Neural progenitor cell (in vitro differentiated cells): ENCODE measurements around the gene DMPK. TPM values are rescaled to one million over a fixed set of nuclear protein-coding genes. Genes with fewer than 3 reads are reported as not detected.

Experiments used
- DNase-seq: peaks from one replicate; pipeline ENCODE4 v3.0.0-alpha.2; 2016; ENCODE audit warnings: low spot score
- H2AFZ ChIP-seq: fragments of 200-600 bp; sonication (generic); replicated peaks from 2 replicates; pipeline ENCODE4 v1.6.1; 2016; ENCODE audit warnings: antibody characterized with exemption
- H3F3A ChIP-seq: fragments of 200-600 bp; sonication (generic); 2 replicates; pipeline ENCODE4 v1.6.1; 2016; ENCODE audit warnings: antibody characterized with exemption, low read depth
- H3K27ac ChIP-seq: fragments of 200-600 bp; sonication (generic); 2 replicates; pipeline ENCODE4 v1.5.1; 2016; ENCODE audit warnings: mild to moderate bottlenecking
- H3K27me3 ChIP-seq: fragments of 200-600 bp; sonication (generic); 2 replicates; pipeline ENCODE4 v1.6.1; 2016; ENCODE audit warnings: mild to moderate bottlenecking, moderate library complexity
- H3K36me3 ChIP-seq: fragments of 200-600 bp; sonication (generic); 2 replicates; pipeline ENCODE4 v1.5.1; 2016
- H3K4me1 ChIP-seq: fragments of 200-600 bp; sonication (generic); 2 replicates; pipeline ENCODE4 v1.6.1; 2016; ENCODE audit warnings: mixed run types
- H3K4me2 ChIP-seq: fragments of 200-600 bp; sonication (generic); 2 replicates; pipeline ENCODE4 v1.6.1; 2016
- H3K4me3 ChIP-seq: fragments of 200-600 bp; sonication (generic); 2 replicates; pipeline ENCODE4 v1.5.1; 2016
- H3K79me2 ChIP-seq: fragments of 200-600 bp; sonication (generic); 2 replicates; pipeline ENCODE4 v1.6.1; 2016; ENCODE audit warnings: low read depth
- H3K9ac ChIP-seq: fragments of 200-600 bp; sonication (generic); 2 replicates; pipeline ENCODE4 v1.6.1; 2016
- H3K9me3 ChIP-seq: fragments of 200-600 bp; sonication (generic); 2 replicates; pipeline ENCODE4 v1.5.1; 2016; ENCODE audit warnings: low read depth
- H4K20me1 ChIP-seq: fragments of 200-600 bp; sonication (generic); 2 replicates; pipeline ENCODE4 v1.6.1; 2016; ENCODE audit warnings: low read depth
- H3K27ac Mint-ChIP-seq: 3 replicates; pipeline ENCODE4 v1.8.0; 2021; ENCODE audit warnings: mixed read lengths
- H3K27me3 Mint-ChIP-seq: 2 replicates; pipeline ENCODE4 v1.8.0; 2022; ENCODE audit warnings: low read depth, mild to moderate bottlenecking, inconsistent platforms, moderate library complexity, mixed read lengths; ENCODE audit not compliant: insufficient read depth
- H3K36me3 Mint-ChIP-seq: 3 replicates; pipeline ENCODE4 v1.8.0; 2021; ENCODE audit warnings: mixed read lengths
- H3K4me1 Mint-ChIP-seq: 3 replicates; pipeline ENCODE4 v1.8.0; 2021; ENCODE audit warnings: mixed read lengths
- H3K4me3 Mint-ChIP-seq: 3 replicates; pipeline ENCODE4 v1.8.0; 2021; ENCODE audit warnings: mild to moderate bottlenecking, moderate library complexity, mixed read lengths
- H3K9me3 Mint-ChIP-seq: 3 replicates; pipeline ENCODE4 v1.8.0; 2020; ENCODE audit warnings: mixed read lengths
- EZH2 ChIP-seq: fragments of 200-600 bp; sonication (generic); IDR thresholded peaks from 2 replicates; pipeline ENCODE4 v1.6.1; 2017; ENCODE audit warnings: antibody characterized with exemption, mild to moderate bottlenecking, moderate library complexity
- EZH2phosphoT487 ChIP-seq: fragments of 200-600 bp; sonication (generic); IDR thresholded peaks from 2 replicates; pipeline ENCODE4 v1.6.1; 2017; ENCODE audit warnings: antibody characterized with exemption
- total RNA-seq: library from RNA; depleted of rRNA; stranded (reverse); fragments of >200 nt; gene quantifications from 2 replicates; pipeline ENCODE4 v1.2.3, GENCODE V29; 2015; ENCODE audit warnings: low replicate concordance
- TF ChIP-seq, protein P1 (sequence below): fragments of 200-600 bp; sonication (generic); IDR thresholded peaks from 2 replicates; pipeline ENCODE4 v1.5.1; 2017; ENCODE audit warnings: antibody characterized with exemption, mild to moderate bottlenecking

The DMPK gene
- total RNA-seq, 1 donor from 2014 or later = 5.5 TPM

DNA sequence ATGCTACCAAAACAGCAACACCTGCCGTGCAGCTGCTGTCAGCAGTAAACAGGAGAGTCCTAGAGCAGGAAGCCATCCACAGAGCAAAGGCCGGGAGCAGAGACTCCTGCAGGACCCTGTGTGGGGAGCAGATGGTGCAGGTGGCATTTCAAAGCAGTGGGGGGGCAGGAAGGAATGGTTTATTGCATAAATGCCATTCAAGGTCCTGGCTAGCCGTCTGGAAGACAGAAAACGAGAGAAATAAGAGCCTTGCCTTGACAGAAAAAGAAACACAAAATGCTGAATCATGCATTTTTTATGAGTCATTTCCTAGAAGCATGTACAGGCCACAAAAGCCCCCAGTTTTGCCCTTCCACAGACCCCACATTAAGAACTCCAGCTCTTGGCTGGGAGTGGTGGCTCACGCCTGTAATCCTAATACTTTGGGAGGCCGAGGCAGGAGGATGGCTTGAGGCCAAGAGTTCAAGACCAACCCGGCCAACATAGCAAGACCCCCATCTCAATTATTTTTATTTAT lies 27.4 kb upstream of the DMPK start:
- H3K4me2 ChIP-seq = no peak overlapping the region
- no peak overlapping the region for H3K9ac ChIP-seq
- Mint-ChIP-seq H3K27ac (peak overlapping the region; percentile 76), H3K36me3 (peaks cover 5% of the 10 kb centered on the region), H3K27me3 (peaks cover 5% of the 10 kb centered on the region), H3K9me3 (no peaks in the 10 kb centered on the region), H3K4me3 (no peak overlapping the region), H3K4me1 (peaks cover 6% of the 10 kb centered on the region)
- no peaks in the 10 kb centered on the region for H3K79me2 ChIP-seq
- H2AFZ ChIP-seq = no peak overlapping the region
- no peaks in the 10 kb centered on the region for H3K4me1 ChIP-seq
- H3K4me3 ChIP-seq = no peak overlapping the region
- peaks cover 20% of the 10 kb centered on the region for H3F3A ChIP-seq
- no peak for TF ChIP-seq EZH2
- no peak for TF ChIP-seq EZH2phosphoT487
- TF ChIP-seq, protein P1, sequence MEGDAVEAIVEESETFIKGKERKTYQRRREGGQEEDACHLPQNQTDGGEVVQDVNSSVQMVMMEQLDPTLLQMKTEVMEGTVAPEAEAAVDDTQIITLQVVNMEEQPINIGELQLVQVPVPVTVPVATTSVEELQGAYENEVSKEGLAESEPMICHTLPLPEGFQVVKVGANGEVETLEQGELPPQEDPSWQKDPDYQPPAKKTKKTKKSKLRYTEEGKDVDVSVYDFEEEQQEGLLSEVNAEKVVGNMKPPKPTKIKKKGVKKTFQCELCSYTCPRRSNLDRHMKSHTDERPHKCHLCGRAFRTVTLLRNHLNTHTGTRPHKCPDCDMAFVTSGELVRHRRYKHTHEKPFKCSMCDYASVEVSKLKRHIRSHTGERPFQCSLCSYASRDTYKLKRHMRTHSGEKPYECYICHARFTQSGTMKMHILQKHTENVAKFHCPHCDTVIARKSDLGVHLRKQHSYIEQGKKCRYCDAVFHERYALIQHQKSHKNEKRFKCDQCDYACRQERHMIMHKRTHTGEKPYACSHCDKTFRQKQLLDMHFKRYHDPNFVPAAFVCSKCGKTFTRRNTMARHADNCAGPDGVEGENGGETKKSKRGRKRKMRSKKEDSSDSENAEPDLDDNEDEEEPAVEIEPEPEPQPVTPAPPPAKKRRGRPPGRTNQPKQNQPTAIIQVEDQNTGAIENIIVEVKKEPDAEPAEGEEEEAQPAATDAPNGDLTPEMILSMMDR = no peak
- peaks cover 9% of the 10 kb centered on the region for H4K20me1 ChIP-seq
- peaks cover 4% of the 10 kb centered on the region for H3K27me3 ChIP-seq
- no peak for DNase-seq
- no peak overlapping the region for H3K27ac ChIP-seq
- no peaks in the 10 kb centered on the region for H3K9me3 ChIP-seq
- no peaks in the 10 kb centered on the region for H3K36me3 ChIP-seq

DNA sequence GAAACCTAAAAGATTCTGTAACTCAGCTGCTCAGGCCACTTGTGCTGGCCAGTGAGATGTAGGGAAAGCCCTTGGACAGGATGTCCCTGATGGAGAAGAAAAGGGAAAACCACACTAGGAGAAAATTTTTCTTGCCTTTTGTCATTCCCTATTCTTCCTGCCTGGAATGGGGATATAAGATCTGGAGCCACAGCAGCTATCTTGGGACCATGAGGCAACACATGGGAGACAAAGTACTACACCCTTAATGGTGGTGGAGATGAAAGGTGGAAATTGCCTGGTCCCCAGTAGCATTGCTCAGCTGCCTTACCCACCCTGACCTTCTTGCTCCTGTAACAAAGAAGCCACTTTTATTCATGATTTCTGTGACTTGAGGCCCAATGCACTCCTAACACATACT lies 23.4 kb upstream of the DMPK start:
- Mint-ChIP-seq H3K4me3 (no peak overlapping the region), H3K4me1 (peaks cover 14% of the 10 kb centered on the region)
- no peak overlapping the region for H2AFZ ChIP-seq

DNA sequence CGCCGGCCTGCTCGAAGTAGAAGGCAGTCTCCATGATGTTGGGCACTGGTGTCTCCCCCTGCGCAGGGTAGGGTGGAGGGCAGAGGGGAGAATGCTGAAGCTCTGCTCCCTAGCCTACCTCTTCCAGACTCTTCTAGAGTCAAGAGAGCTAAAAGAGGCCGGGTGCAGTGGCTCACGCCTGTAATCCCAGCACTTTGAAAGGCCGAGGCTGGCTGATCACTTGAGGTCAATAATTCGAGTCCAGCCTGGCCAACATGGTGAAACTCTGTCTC lies 22.6 kb upstream of the DMPK start:
- Histone ChIP-seq H3K4me3 (no peak overlapping the region), H4K20me1 (no peaks in the 10 kb centered on the region), H3K27me3 (no peaks in the 10 kb centered on the region), H3K9me3 (no peaks in the 10 kb centered on the region), H2AFZ (no peak overlapping the region), H3K4me1 (no peaks in the 10 kb centered on the region), H3K9ac (no peak overlapping the region), H3F3A (no peaks in the 10 kb centered on the region), H3K27ac (no peak overlapping the region), H3K4me2 (no peak overlapping the region), H3K36me3 (no peaks in the 10 kb centered on the region), H3K79me2 (no peaks in the 10 kb centered on the region)
- Mint-ChIP-seq H3K36me3 (no peaks in the 10 kb centered on the region), H3K4me3 (no peak overlapping the region), H3K27ac (no peak overlapping the region), H3K9me3 (no peaks in the 10 kb centered on the region), H3K27me3 (peaks cover 7% of the 10 kb centered on the region), H3K4me1 (peaks cover 15% of the 10 kb centered on the region)
- TF ChIP-seq EZH2phosphoT487 = no peak
- TF ChIP-seq, protein P1 = no peak
- no peak for TF ChIP-seq EZH2
- DNase-seq = no peak

More for the DNA sequence above, 23.4 kb upstream of the DMPK start:
- DNase-seq = no peak
- Histone ChIP-seq H3K4me1 (no peaks in the 10 kb centered on the region), H3K4me3 (no peak overlapping the region), H3K4me2 (no peak overlapping the region), H3K36me3 (no peaks in the 10 kb centered on the region), H3F3A (no peaks in the 10 kb centered on the region), H3K79me2 (no peaks in the 10 kb centered on the region), H3K9ac (no peak overlapping the region), H3K27ac (no peak overlapping the region), H3K9me3 (no peaks in the 10 kb centered on the region), H3K27me3 (no peaks in the 10 kb centered on the region), H4K20me1 (no peaks in the 10 kb centered on the region)
- Mint-ChIP-seq H3K27ac (no peak overlapping the region), H3K36me3 (no peaks in the 10 kb centered on the region), H3K27me3 (peaks cover 7% of the 10 kb centered on the region), H3K9me3 (no peaks in the 10 kb centered on the region)
- no peak for TF ChIP-seq EZH2phosphoT487
- TF ChIP-seq, protein P1 = no peak
- TF ChIP-seq EZH2 = no peak
